Activated T-cell treated with anti-CD3 and anti-CD28 coated beads, Interleukin-2, amount 50 U/mL, for 72 hours (primary cell): ENCODE results near the gene AGFG2. TPM values are rescaled to one million over a fixed set of nuclear protein-coding genes. Genes with fewer than 3 reads are reported as not detected.
"Not testable (repeated sequence)": the region's sequence is repeated elsewhere in the genome, so short reads cannot be mapped to it uniquely, and the experiment has no call there.

Experiments
- ATAC-seq, 2 donors: fragments of 150-1000 bp; cut with Tn5 transposase; replicated peaks in 1 of 2; 2 replicates each; pipeline ENCODE4 v1.10.0; 2021; ENCODE audit warnings: moderate library complexity in 2 of 2, mild to moderate bottlenecking in 1 of 2
- DNase-seq, 2 donors: peaks; one replicate each; pipeline ENCODE4 v3.0.0; 2021 to 2022; ENCODE audit warnings: mixed read lengths in 1 of 2
- H3K27ac Mint-ChIP-seq: one replicate; pipeline ENCODE4 v1.8.0; 2022; ENCODE audit warnings: mild to moderate bottlenecking, moderate library complexity, mixed read lengths
- H3K27me3 Mint-ChIP-seq: one replicate; pipeline ENCODE4 v1.8.0; 2022; ENCODE audit warnings: low read depth, mixed read lengths
- H3K36me3 Mint-ChIP-seq, 2 donors: one replicate each; pipeline ENCODE4 v1.8.0; 2022; ENCODE audit warnings: mixed read lengths in 2 of 2, mild to moderate bottlenecking in 1 of 2; ENCODE audit not compliant: insufficient read depth in 2 of 2
- H3K4me1 Mint-ChIP-seq: one replicate; pipeline ENCODE4 v1.8.0; 2022; ENCODE audit warnings: low read depth, mixed read lengths
- H3K4me3 Mint-ChIP-seq, 2 donors: one replicate each; pipeline ENCODE4 v1.8.0; 2022; ENCODE audit warnings: mild to moderate bottlenecking in 2 of 2, mixed read lengths in 2 of 2, moderate library complexity in 2 of 2
- H3K9me3 Mint-ChIP-seq, 2 donors: one replicate each; pipeline ENCODE4 v1.8.0; 2022; ENCODE audit warnings: mixed read lengths in 2 of 2
- total RNA-seq, 2 donors: library from RNA; stranded (reverse); gene quantifications; one replicate each; pipeline ENCODE4 v1.2.3, GENCODE V29; 2022

The AGFG2 gene
- total RNA-seq, 2 donors from 2014 or later, result 35.5 to 53.7 TPM

DNA sequence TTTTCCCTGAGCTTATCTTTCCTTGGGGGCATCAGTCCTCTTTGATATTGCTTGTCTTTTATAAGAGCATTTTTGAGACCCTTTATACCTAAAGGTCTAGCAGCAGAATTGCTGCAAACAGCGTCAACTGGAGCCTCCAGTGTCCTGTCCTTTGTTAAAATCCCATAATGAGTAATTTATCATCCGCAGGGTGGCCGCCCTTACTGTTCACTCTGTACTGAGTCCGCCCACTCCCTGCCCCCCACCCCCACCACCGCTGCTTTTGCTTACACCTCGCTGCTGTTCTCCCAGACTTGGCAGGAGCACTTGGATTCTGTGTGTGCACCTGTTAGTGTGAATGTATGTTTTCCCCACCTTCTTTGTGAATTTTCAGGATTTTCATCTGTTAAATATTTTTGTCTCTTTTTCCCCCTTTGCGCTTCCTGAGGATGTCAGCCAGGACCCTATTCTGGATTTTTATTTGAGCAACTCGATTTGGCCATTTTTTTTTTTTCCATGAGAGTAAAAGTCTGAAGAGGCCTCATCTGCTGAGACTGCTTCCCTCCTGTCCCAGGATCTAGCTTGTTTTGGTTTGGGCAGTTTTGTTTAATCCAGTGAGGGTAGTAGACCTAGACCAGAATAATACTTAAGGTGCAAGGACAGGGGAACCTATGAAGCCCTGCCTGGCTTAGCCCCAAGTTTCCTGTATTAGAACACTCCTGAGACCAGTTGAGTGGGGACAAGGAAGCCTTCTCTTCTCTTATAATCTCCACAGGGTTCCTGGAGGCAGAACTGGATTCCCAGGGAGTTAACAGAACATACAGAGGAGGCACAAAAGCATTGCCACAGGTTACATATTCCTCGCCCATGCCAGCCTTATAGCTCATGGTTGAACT is 8.2 kb downstream of the AGFG2 start:
- Mint-ChIP-seq H3K27ac (peak overlapping the region; percentile 94), H3K4me3 (peak overlapping the region; percentile 83 to 99), H3K9me3 (no peaks in the 10 kb centered on the region), H3K27me3 (no peaks in the 10 kb centered on the region), H3K36me3 (peaks cover 4 to 10% of the 10 kb centered on the region in 2 donors), H3K4me1 (peaks cover 85% of the 10 kb centered on the region)
- DNase-seq (no peak), ATAC-seq (no peak)

DNA sequence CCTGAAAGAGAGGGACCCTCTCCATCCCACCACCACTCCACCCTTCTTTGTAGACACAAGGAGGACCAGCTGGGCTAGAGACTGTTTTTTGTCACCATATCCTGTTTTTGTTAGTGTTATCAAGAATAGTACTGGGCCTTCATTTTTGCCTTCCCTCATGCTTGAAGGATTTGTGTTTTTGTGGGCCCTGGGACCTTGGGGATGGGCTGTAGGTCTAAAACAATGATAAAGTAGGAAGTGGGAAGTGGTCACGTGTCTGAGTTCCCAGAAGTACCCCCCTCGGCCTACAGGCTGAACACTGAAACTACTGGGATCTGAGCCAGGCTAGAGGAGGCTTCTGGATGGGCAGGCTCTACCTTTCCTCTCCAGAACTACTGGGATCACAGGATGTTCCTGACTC is 8.9 kb downstream of the AGFG2 start:
- H3K9me3 Mint-ChIP-seq, result no peaks in the 10 kb centered on the region
- no peak for ATAC-seq
- H3K27me3 Mint-ChIP-seq, result no peaks in the 10 kb centered on the region
- H3K4me1 Mint-ChIP-seq, result peaks cover 78% of the 10 kb centered on the region
- peak overlapping the region; percentile 94 for H3K27ac Mint-ChIP-seq
- H3K36me3 Mint-ChIP-seq, result peaks cover 7 to 14% of the 10 kb centered on the region in 2 donors
- DNase-seq, result no peak
- H3K4me3 Mint-ChIP-seq, result peak overlapping the region; percentile 83 to 99

DNA sequence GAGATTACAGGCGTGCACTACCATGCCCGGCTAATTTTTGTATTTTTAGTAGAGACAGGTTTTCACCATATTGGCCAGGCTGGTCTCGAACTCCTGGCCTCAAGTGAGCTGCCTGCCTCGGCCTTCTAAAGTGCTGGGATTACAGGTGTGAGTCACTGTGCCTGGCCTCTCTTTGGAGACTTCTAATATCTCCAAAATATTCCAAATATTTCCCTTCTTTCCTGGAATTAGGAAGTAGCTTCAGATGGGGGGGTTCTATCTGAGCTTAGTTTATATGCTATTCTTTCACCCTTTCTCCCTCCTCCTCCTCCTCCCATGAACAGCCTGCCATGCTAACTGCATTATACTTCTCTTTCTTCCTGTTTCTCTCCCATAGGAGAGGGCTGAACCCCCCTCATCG is 9.4 kb downstream of the AGFG2 start:
- H3K9me3 Mint-ChIP-seq, ATAC-seq, H3K27me3 Mint-ChIP-seq, DNase-seq: not testable (repeated sequence)
- Mint-ChIP-seq H3K4me1 (peaks cover 73% of the 10 kb centered on the region), H3K4me3 (peak overlapping the region; percentile 30 to 53), H3K27ac (peak overlapping the region; percentile 89), H3K36me3 (peaks cover 7 to 16% of the 10 kb centered on the region in 2 donors)

- ATAC-seq (no peak), DNase-seq (no peak)
- Mint-ChIP-seq H3K36me3 (peaks cover 12 to 23% of the 10 kb centered on the region in 2 donors), H3K27me3 (no peaks in the 10 kb centered on the region), H3K4me3 (no peak overlapping the region), H3K27ac (peak overlapping the region; percentile 11), H3K9me3 (no peaks in the 10 kb centered on the region), H3K4me1 (peaks cover 32% of the 10 kb centered on the region)
These were observed 13.5 kb downstream of the AGFG2 start for GRCh38 chr7:100552532-100552931.

DNA sequence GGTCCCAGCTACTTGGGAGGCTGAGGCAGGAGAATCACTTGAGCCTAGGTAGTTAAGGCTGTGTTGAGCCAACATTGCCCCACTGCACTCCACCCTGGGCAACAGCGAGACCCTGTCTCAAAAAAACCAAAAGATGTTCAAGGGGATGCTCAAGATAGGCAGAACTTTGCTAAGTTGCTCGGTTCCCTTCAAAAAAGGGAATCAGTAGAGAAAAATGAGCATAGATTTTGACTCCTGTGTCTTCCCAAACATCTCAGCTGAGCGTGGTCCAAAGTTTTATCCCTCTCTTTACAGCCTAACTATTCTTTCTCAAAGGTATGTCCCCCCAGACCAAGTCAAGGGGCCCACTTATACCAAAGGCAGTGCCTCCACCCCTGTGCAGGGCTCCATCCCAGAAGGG is 14.0 kb downstream of the AGFG2 start:
- Mint-ChIP-seq H3K4me1 (peaks cover 27% of the 10 kb centered on the region), H3K27ac (no peak overlapping the region), H3K9me3 (no peaks in the 10 kb centered on the region), H3K36me3 (peaks cover 12 to 21% of the 10 kb centered on the region in 2 donors), H3K4me3 (no peak overlapping the region), H3K27me3 (no peaks in the 10 kb centered on the region)
- DNase-seq, result no peak
- no peak for ATAC-seq

DNA sequence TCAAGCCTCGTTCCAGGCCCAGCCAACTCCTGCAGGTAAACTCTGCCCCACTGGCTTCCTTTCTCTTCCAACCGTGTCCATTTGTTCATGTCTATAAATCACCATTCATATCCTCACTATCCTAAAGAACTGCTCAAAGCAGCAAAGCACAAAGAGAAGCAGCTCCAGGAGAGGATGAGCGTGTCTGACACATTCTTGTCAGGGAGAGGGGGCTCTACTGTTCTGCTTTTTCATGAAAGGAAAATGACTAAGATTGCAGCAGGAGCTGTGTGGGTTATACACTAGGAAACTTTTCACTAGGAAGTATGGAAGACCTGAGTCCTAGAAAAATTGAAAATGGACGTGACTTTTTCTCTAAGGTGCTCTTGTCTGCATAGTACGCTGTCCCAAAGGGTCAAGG is 16.7 kb downstream of the AGFG2 start:
- Mint-ChIP-seq H3K9me3 (no peaks in the 10 kb centered on the region), H3K27me3 (no peaks in the 10 kb centered on the region), H3K27ac (no peak overlapping the region), H3K4me3 (no peak overlapping the region), H3K4me1 (peaks cover 10% of the 10 kb centered on the region), H3K36me3 (peaks cover 8 to 15% of the 10 kb centered on the region in 2 donors)
- ATAC-seq (no peak), DNase-seq (no peak)

GRCh38 chr7:100556541-100556940 is 17.5 kb downstream of the AGFG2 start:
- Mint-ChIP-seq H3K27ac (peak overlapping the region; percentile 60), H3K4me3 (no peak overlapping the region), H3K27me3 (no peaks in the 10 kb centered on the region), H3K36me3 (peaks cover 8 to 17% of the 10 kb centered on the region in 2 donors), H3K4me1 (peaks cover 9% of the 10 kb centered on the region), H3K9me3 (no peaks in the 10 kb centered on the region)
- DNase-seq (no peak), ATAC-seq (no peak)

DNA sequence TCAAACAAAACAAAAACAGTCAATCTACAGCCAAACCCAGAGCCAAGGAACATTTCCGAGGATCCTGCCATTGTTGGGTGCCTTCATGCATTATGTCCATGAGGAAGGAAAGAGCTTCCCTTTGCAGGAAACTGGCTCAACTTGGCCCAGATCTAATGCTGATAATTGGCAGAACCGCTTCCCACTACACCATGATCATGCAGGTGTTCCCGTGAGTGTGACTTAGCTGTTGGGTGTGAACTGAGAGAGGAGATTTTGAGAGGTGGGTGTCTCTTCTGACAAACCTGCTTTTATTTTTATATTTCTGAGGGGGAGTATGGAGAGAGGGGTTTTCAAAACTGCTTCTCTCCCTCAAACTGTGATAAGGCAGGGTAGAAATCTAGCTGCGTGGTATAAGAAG is 20.1 kb downstream of the AGFG2 start:
- H3K4me3 Mint-ChIP-seq, result no peak overlapping the region
- H3K4me1 Mint-ChIP-seq, result peaks cover 12% of the 10 kb centered on the region
- peaks cover 5 to 13% of the 10 kb centered on the region in 2 donors for H3K36me3 Mint-ChIP-seq
- H3K27ac Mint-ChIP-seq, result no peak overlapping the region
- H3K9me3 Mint-ChIP-seq, result no peaks in the 10 kb centered on the region
- H3K27me3 Mint-ChIP-seq, result no peaks in the 10 kb centered on the region
- ATAC-seq, result peak in 1 of 2 donors; percentile 2
- no peak for DNase-seq

GRCh38 chr7:100561491-100562194 is 22.6 kb downstream of the AGFG2 start:
- DNase-seq (no peak), ATAC-seq (no peak)
- Mint-ChIP-seq H3K27ac (no peak overlapping the region), H3K4me1 (peaks cover 19% of the 10 kb centered on the region), H3K9me3 (no peaks in the 10 kb centered on the region), H3K36me3 (peaks cover 4 to 12% of the 10 kb centered on the region in 2 donors), H3K4me3 (no peak overlapping the region), H3K27me3 (no peaks in the 10 kb centered on the region)

DNA sequence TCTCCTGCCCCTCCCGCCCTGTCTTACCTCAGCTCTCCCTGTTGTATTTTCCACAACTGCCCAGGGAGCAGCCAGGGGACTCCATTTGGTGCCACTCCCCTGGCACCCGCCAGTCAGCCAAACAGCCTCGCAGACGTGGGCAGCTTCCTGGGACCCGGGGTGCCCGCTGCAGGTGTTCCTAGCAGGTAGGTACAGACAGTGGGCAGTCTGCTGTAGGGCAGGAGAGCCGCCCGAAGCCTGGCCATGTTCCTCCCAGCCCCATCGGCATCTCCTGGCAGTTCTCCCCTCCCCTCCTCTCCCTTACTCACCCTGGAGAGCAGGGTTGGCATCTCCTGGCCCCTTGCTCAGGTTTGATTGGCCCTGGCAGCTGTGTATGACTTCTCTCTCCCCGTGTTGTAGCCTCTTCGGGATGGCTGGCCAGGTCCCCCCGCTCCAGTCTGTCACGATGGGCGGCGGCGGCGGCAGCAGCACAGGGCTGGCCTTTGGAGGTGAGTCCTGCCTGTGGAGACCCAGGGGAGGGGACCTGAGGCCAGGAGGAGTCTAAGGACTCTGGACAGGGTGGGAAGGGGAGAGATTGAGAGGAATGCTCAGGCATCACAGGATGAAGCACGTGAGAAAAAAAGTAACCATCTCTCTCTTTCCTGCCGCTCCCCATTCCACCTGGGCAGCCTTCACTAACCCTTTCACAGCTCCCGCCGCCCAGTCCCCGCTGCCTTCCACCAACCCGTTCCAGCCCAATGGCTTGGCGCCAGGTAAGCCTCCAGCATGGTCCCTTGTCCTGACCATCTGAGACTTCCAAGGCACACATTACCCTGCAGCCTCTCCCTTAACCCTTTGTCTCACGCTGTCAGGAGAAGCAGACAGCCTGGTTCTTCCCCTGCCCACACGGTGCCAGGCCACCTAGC is 23.4 kb downstream of the AGFG2 start:
- no peak overlapping the region for H3K27ac Mint-ChIP-seq
- no peak overlapping the region for H3K4me3 Mint-ChIP-seq
- H3K9me3 Mint-ChIP-seq, result no peaks in the 10 kb centered on the region
- no peak for DNase-seq
- H3K36me3 Mint-ChIP-seq, result peaks cover 3 to 9% of the 10 kb centered on the region in 2 donors
- no peaks in the 10 kb centered on the region for H3K27me3 Mint-ChIP-seq
- no peak for ATAC-seq
- H3K4me1 Mint-ChIP-seq, result peaks cover 19% of the 10 kb centered on the region

DNA sequence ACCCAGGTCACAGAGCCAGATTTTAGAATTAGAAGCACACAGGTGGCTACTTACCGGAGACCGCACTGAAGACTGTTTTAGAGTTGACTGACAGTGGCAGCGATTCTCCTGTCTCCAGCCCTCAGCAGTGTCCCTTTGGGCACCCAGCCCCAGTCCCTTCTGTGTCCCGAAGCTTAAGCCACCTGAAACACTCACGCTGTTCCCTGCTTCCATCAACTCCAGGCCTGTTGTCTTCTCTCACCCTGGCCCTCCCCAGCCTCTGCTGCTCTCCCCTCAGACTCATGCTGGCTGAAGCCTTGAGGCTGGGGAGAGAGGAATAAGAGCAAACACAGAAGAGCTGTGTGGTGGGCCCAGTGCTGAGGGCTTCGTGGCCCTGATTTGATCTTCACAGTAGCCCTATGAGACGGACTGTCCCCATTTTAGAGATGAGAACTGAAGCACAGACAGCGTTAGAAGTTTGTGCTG is 24.1 kb downstream of the AGFG2 start:
- DNase-seq (no peak), ATAC-seq (no peak)
- Mint-ChIP-seq H3K4me1 (peaks cover 19% of the 10 kb centered on the region), H3K36me3 (peaks cover 3 to 9% of the 10 kb centered on the region in 2 donors), H3K9me3 (no peaks in the 10 kb centered on the region), H3K27me3 (no peaks in the 10 kb centered on the region), H3K4me3 (no peak overlapping the region), H3K27ac (no peak overlapping the region)

DNA sequence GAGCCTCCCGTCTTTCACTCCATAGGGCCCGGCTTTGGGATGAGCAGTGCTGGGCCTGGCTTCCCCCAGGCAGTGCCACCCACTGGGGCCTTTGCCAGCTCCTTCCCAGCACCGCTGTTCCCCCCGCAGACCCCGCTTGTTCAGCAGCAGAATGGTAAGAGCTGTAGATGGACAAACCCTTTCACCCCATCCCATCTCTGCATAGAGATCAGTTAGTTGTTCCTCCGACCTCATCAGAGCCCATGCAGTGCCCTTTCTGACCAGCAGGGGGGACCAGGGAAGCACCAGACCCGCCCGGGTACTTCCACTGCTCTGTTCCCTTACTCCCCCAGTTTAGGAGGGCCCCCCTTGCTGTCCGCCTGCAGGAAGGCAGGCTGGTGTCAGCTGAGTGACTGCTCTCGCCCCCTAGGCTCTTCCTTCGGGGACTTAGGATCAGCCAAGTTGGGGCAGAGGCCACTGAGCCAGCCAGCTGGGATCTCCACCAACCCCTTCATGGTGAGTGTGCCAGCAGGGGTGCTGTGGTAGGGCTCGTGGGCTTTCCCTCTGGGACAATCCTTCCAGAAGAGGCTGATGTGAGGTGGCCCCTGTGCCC is 24.9 kb downstream of the AGFG2 start:
- ATAC-seq, result peak; percentile 55 to 56
- H3K27ac Mint-ChIP-seq, result no peak overlapping the region

More for the DNA sequence above, 24.9 kb downstream of the AGFG2 start:
- Mint-ChIP-seq H3K4me1 (peaks cover 24% of the 10 kb centered on the region), H3K36me3 (peaks cover 3 to 9% of the 10 kb centered on the region in 2 donors), H3K4me3 (no peak overlapping the region), H3K27me3 (no peaks in the 10 kb centered on the region), H3K9me3 (no peaks in the 10 kb centered on the region)
- peak; percentile 83 to 84 for DNase-seq
